Liver (tissue), 9 donors: ENCODE results near the gene FILIP1. TPM values are rescaled to one million over a fixed set of nuclear protein-coding genes. Genes with fewer than 3 reads are reported as not detected.

Experiments
- DNase-seq: peaks from one replicate; pipeline ENCODE4 v3.0.0-alpha.2; 2017; ENCODE audit warnings: low spot score
- H3K27ac ChIP-seq, 2 donors: one replicate each; pipeline ENCODE4 v1.7.0; 2013; ENCODE audit warnings: inconsistent platforms in 2 of 2, low read length in 2 of 2, control low read depth in 1 of 2, low read depth in 1 of 2, mild to moderate bottlenecking in 1 of 2
- H3K27me3 ChIP-seq, 4 donors: one replicate each; pipeline versions ENCODE4 v1.6.1 to v1.7.0; 2013; ENCODE audit warnings: low read length in 3 of 4, inconsistent platforms in 1 of 4, mild to moderate bottlenecking in 1 of 4, moderate library complexity in 1 of 4; ENCODE audit not compliant: control insufficient read depth in 4 of 4, insufficient read depth in 4 of 4
- H3K36me3 ChIP-seq, 4 donors: one replicate each; pipeline versions ENCODE4 v1.6.1 to v1.7.0; 2013; ENCODE audit warnings: low read length in 3 of 4, mild to moderate bottlenecking in 3 of 4, low read depth in 1 of 4, moderate library complexity in 1 of 4; ENCODE audit not compliant: control insufficient read depth in 4 of 4, insufficient read depth in 3 of 4
- H3K4me1 ChIP-seq, 4 donors: one replicate each; pipeline versions ENCODE4 v1.6.1 to v1.7.0; 2013; ENCODE audit warnings: low read length in 3 of 4, mild to moderate bottlenecking in 3 of 4, moderate library complexity in 1 of 4; ENCODE audit not compliant: control insufficient read depth in 4 of 4, insufficient read depth in 4 of 4
- H3K4me3 ChIP-seq, 3 donors: one replicate each; pipeline versions ENCODE4 v1.6.1 to v1.7.0; 2013; ENCODE audit warnings: low read length in 3 of 3, control low read depth in 1 of 3, low read depth in 1 of 3, mild to moderate bottlenecking in 1 of 3
- H3K9ac ChIP-seq, 2 donors: one replicate each; pipeline ENCODE4 v1.7.0; 2013; ENCODE audit warnings: low read length in 2 of 2, mild to moderate bottlenecking in 2 of 2, moderate library complexity in 2 of 2, control low read depth in 1 of 2, low read depth in 1 of 2
- H3K9me3 ChIP-seq, 4 donors: one replicate each; pipeline versions ENCODE4 v1.6.1 to v1.7.0; 2013; ENCODE audit warnings: low read length in 3 of 4; ENCODE audit not compliant: control insufficient read depth in 4 of 4
- ATF3 ChIP-seq: IDR thresholded peaks from 2 replicates; pipeline ENCODE4 v1.6.1; 2016; ENCODE audit warnings: antibody characterized with exemption
- CTCF ChIP-seq: fragments of 150-350 bp; IDR thresholded peaks from 2 replicates; pipeline ENCODE4 v1.5.1; 2017; ENCODE audit warnings: improper control_type of control experiment, low read depth, low read length; ENCODE audit not compliant: missing input control
- EGR1 ChIP-seq, 2 donors: IDR thresholded peaks; 2 replicates each; pipeline ENCODE4 v1.6.1; 2016 to 2018; ENCODE audit warnings: antibody characterized with exemption in 2 of 2, low read depth in 2 of 2
- FOXA1 ChIP-seq: IDR thresholded peaks from 2 replicates; pipeline ENCODE4 v1.6.1; 2016; ENCODE audit warnings: antibody characterized with exemption
- FOXA2 ChIP-seq: IDR thresholded peaks from 2 replicates; pipeline ENCODE4 v1.6.1; 2016; ENCODE audit warnings: antibody characterized with exemption
- GABPA ChIP-seq, 2 donors: IDR thresholded peaks in 1 of 2; conservative IDR thresholded peaks in 1 of 2; 2 replicates each; pipeline ENCODE4 v1.6.1; 2016; ENCODE audit warnings: antibody characterized with exemption in 2 of 2, mild to moderate bottlenecking in 1 of 2, moderate library complexity in 1 of 2
- HNF4A ChIP-seq, 2 donors: conservative IDR thresholded peaks; 2 replicates each; pipeline ENCODE4 v1.6.1; 2016; ENCODE audit warnings: antibody characterized with exemption in 2 of 2, mild to moderate bottlenecking in 2 of 2
- HNF4G ChIP-seq: IDR thresholded peaks from 2 replicates; pipeline ENCODE4 v1.6.1; 2016; ENCODE audit warnings: antibody characterized with exemption
- JUND ChIP-seq, 2 donors: IDR thresholded peaks; 2 replicates each; pipeline ENCODE4 v1.6.1; 2016; ENCODE audit warnings: antibody characterized with exemption in 2 of 2
- MAX ChIP-seq: IDR thresholded peaks from 2 replicates; pipeline ENCODE4 v1.6.1; 2016; ENCODE audit warnings: antibody characterized with exemption
- NR2F2 ChIP-seq: IDR thresholded peaks from 2 replicates; pipeline ENCODE4 v1.6.1; 2016; ENCODE audit warnings: antibody characterized with exemption
- RAD21 ChIP-seq, 2 donors: IDR thresholded peaks; 2 replicates each; pipeline ENCODE4 v1.6.1; 2016; ENCODE audit warnings: antibody characterized with exemption in 2 of 2, mild to moderate bottlenecking in 2 of 2
- REST ChIP-seq: IDR thresholded peaks from 2 replicates; pipeline ENCODE4 v1.6.1; 2016; ENCODE audit warnings: antibody characterized with exemption, mild to moderate bottlenecking
- RXRA ChIP-seq, 2 donors: IDR thresholded peaks; 2 replicates each; pipeline ENCODE4 v1.6.1; 2017 to 2018; ENCODE audit warnings: antibody characterized with exemption in 2 of 2, mild to moderate bottlenecking in 1 of 2
- SP1 ChIP-seq: IDR thresholded peaks from 2 replicates; pipeline ENCODE4 v1.6.1; 2018; ENCODE audit warnings: antibody characterized with exemption, mild to moderate bottlenecking
- TAF1 ChIP-seq: conservative IDR thresholded peaks from 2 replicates; pipeline ENCODE4 v1.6.1; 2016; ENCODE audit warnings: antibody characterized with exemption, mild to moderate bottlenecking
- YY1 ChIP-seq: IDR thresholded peaks from 2 replicates; pipeline ENCODE4 v1.6.1; 2016; ENCODE audit warnings: antibody characterized with exemption, mild to moderate bottlenecking
- ZBTB33 ChIP-seq: IDR thresholded peaks from 2 replicates; pipeline ENCODE4 v1.6.1; 2016; ENCODE audit warnings: antibody characterized with exemption
- WGBS: extraction: QIAGEN DNeasy Blood & Tissue Kit; methylation state at CpG from one replicate; pipeline ENCODE4 v1.1.7; 2013; 5-methylcytosine and 5-hydroxymethylcytosine counted together
- polyA plus RNA-seq, 2 donors: library from polyadenylated mRNA; stranded (reverse) in 1 of 2; unstranded in 1 of 2; fragments of 200-250 nt in 1 of 2; fragments of >200 nt in 1 of 2; fragmentation: Nextera tagmentation in 1 of 2; extraction: Ambion mirVana in 1 of 2; gene quantifications; one replicate each; pipeline versions ENCODE4 v1.2.1 to v1.2.3, GENCODE V29; 2013 to 2015
- total RNA-seq, 2 donors: library from RNA; depleted of rRNA; stranded (reverse); fragments of >200 nt; gene quantifications; one replicate each; pipeline ENCODE4 v1.2.3, GENCODE V29; 2014
- donor health status: healthy.
- donor health status: healthy.
- donor health status: healthy.
- donor health status: healthy.
- donor health status: healthy.

FILIP1 gene
- total and polyA plus RNA-seq, 4 donors = 0.70 to 2.8 (median 1.1) TPM

GRCh38 chr6:75377386-75377785 is 116.2 kb downstream of the FILIP1 start:
- TF ChIP-seq FOXA2 = no peak
- no peak for TF ChIP-seq SP1
- TF ChIP-seq REST = no peak
- no peak for TF ChIP-seq JUND (IDR thresholded peaks at IDR 0.05)
- no peak for TF ChIP-seq GABPA (IDR thresholded peaks at IDR 0.05 in 1 of 2, conservative IDR thresholded peaks at IDR 0.05 in 1 of 2)
- TF ChIP-seq ATF3 = no peak
- TF ChIP-seq FOXA1 = no peak
- TF ChIP-seq YY1 = no peak
- TF ChIP-seq EGR1 (IDR thresholded peaks at IDR 0.05; ENCODE audit: low read depth in 2 of 2) = no peak
- TF ChIP-seq RXRA (IDR thresholded peaks at IDR 0.05) = no peak
- no peak for TF ChIP-seq MAX
- TF ChIP-seq HNF4A (conservative IDR thresholded peaks at IDR 0.05) = no peak
- no peak for TF ChIP-seq TAF1
- TF ChIP-seq CTCF = no peak
- whole genome bisulfite sequencing = 86% methylated on average over 3 of the region's 3 CpGs
- no peak overlapping the region for H3K27ac ChIP-seq
- H3K36me3 ChIP-seq = no peaks in the 10 kb centered on the region
- no peak overlapping the region for H3K4me3 ChIP-seq
- no peak overlapping the region for H3K9ac ChIP-seq
- no peaks in the 10 kb centered on the region for H3K9me3 ChIP-seq
- no peaks in the 10 kb centered on the region for H3K4me1 ChIP-seq
- no peaks in the 10 kb centered on the region for H3K27me3 ChIP-seq
- no peak for DNase-seq

GRCh38 chr6:75376347-75377024 is 117.1 kb downstream of the FILIP1 start:
- Histone ChIP-seq H3K27me3 (no peaks in the 10 kb centered on the region), H3K4me3 (no peak overlapping the region), H3K4me1 (no peaks in the 10 kb centered on the region), H3K27ac (no peak overlapping the region), H3K36me3 (no peaks in the 10 kb centered on the region), H3K9me3 (no peaks in the 10 kb centered on the region), H3K9ac (no peak overlapping the region)
- WGBS = 52% methylated on average over 2 of the region's 2 CpGs
- no peak for DNase-seq
- no peak for TF ChIP-seq FOXA1
- TF ChIP-seq RAD21 (IDR thresholded peaks at IDR 0.05) = no peak
- TF ChIP-seq SP1 = no peak
- no peak for TF ChIP-seq NR2F2
- TF ChIP-seq ZBTB33 = no peak
- no peak for TF ChIP-seq JUND (IDR thresholded peaks at IDR 0.05)
- TF ChIP-seq TAF1 = no peak
- TF ChIP-seq HNF4G = no peak
- TF ChIP-seq RXRA (IDR thresholded peaks at IDR 0.05) = no peak
- no peak for TF ChIP-seq ATF3
- no peak for TF ChIP-seq YY1
- TF ChIP-seq HNF4A (conservative IDR thresholded peaks at IDR 0.05) = no peak
- no peak for TF ChIP-seq MAX
- TF ChIP-seq FOXA2 = no peak
- no peak for TF ChIP-seq GABPA (IDR thresholded peaks at IDR 0.05 in 1 of 2, conservative IDR thresholded peaks at IDR 0.05 in 1 of 2)
- no peak for TF ChIP-seq EGR1 (IDR thresholded peaks at IDR 0.05; ENCODE audit: low read depth in 2 of 2)
- no peak for TF ChIP-seq CTCF
